ENCODE data around the gene CCDC188.

The CCDC188 gene

DNA sequence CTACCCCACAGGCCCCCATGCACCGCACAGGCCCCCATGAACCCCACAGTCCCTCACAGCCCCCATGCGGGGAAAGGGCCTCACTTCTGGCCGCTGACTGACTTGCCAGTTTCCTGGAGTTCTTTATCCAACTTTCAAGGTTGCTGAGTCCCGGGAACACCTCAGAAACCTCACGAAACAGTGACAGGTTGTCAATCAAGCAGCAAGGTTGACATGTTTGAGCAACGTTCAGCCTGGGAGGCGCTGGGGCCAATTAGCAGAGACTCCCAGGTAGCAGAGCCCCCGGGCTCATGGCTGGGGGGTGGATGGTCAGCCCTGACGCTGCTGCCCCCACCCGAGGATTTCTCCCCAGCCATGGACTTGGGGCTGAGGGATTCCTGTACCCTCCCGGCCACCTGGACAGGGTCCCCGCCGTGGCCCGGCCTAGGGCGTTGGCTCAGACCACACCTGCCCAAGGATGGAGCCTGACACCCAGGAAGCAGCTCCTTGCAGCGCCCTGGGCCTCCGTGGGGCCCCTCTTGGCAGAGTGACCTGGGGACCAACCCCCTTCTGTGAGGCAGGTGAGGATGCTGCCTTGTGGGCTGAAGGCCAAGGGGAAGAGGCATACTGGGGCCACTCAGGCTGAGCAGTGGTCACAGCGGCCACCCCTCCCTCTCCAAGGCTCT lies 33.8 kb upstream of the CCDC188 start:
- DNase-seq = no peak

DNA sequence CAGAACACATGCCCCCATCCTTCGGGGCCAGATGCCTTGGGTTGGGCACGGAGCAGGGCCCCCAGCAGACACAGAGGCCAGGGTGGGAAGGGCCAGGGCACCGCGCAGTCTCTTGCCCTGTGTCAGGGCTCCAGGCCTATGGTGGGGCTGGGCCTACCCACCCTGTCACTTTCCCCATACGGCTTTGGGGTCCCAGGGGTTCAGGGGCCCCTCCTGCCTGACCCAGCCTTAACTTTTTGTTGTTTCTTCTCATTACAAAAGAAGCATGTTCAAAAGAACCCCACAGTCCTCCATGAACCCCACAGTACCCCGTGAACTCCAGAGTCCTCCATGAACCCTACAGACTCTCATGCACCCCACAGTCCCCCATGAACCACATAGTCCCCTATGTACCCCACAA lies 33.0 kb upstream of the CCDC188 start:
- DNase-seq = no peak

DNA sequence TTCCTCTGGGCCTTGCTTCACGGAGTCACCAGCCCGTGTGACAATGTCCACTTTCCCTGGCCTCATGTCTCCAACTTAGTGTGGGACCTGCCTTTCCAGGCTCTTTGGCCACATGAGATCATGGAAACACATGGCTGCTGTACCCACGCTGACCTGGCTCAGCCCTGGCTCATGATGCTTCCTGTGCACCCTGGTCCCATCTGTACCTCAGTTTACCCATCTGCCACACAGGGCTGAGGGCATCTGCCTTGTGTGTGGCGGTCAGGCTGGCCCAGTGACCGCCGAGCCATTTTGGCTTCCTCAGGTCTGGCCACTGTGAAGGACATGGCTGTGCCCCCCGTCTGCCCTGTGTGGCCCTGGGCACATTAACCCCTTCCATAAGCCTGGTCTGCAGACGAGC lies 32.2 kb upstream of the CCDC188 start:
- DNase-seq = no peak

DNA sequence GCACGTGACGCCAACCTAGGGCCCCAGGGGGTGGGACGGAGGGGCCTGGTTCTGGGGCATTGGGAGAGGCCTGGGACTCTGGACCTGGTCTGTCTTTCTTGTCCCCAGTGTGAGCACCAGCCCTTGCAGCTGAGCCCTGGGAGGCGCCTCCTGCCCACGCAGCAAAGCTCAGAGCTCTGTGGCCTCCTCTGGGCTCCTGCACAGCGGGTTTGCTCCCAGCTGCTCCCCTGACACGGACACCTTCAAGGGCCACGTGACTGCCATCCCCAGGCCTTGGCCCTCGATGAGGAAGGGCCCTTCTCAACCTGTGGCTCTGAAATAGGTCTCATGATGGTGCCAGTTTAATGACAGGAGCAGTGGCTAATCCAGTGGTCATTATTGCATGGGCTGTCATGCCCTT lies 31.5 kb upstream of the CCDC188 start:
- DNase-seq = no peak

DNA sequence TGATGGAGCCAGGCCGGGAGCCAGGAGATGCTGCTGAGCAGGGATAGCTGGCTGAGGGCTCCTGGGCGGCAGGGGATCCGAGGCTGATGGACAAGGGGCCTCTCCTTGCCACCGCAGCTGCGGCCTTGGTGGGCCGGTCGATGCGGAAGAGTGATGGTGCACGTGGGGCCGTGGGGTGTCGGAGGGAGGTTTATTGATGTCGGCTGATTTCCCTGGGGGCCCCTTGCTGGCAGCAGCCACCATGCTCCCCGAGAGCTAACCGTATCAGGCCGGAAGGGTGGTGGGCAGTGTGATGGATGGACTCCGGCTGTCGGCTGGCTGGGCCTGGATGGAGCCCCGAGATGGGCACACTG lies 31.0 kb upstream of the CCDC188 start:
- DNase-seq = no peak

DNA sequence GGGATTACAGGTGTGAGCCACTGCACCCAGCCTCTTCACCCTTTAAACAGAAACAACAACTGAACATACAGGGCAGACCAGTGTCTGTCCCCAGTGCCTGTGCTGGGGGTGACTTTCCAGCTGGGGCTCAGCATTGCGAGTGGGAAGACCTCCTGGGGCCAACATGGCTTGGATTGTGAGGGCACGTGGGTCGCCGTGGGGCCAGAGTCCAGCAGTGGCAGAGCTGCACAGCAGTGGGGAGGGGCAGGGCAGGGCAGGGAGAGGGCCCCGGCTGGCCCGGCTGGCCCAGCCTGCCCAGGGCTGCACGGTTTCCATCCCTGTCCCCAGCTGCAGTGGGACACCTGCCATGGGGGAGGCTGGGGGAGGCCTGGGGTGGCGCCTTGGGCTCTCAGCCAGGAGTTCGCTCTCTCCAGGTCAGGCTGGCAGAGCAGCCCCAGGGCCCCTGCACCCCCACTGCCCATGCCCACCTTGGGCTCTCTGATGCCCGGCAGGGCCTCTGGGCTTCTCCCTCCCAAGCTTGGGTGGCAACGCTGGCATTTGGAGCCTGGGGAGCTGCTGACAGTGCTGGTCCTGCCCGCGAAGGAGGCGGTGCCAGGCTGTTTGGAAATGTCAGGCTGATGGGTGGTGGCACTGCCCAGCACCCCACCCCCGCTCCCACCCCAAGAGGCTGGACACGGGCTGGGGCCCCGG lies 30.5 kb upstream of the CCDC188 start:
- no peak for DNase-seq

DNA sequence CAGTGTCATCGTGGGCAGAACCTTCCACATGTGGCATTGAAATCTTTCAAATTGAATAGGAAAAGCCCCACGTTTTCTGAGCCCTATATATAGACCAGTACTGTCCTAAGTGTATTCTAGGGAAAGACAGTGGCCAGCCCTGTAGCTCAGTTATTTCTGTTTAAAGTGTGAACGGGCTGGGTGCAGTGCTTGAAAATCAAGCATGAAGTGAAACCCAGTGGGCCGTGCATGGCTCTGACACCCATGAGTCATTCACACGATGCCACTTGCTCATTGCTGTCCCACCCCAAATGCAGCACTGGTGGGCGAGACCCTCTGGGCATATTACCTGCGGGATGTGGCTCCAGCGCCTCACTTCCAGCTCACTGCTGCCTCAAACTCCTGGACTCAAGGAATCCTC lies 29.8 kb upstream of the CCDC188 start:
- DNase-seq = no peak

DNA sequence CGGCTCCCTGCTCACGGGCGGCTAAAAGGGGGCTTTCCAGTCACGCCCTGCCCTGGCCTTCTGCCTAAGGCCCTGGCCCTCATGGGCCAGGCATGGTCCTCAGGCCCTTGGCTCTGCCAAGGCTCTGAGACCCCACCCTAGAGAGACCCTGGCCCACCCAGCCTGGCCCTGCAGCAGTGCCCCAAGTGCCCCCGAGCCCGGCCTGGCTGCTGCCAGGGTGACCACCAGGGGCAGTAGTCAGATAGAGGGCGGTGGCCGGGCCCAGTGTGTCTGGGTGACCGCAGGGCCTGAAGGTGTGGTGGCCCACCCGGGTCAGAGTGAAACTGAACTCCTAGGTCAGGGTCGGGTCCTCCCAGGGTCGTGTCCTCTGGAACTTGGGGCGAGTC lies 29.4 kb upstream of the CCDC188 start:
- no peak for DNase-seq

DNA sequence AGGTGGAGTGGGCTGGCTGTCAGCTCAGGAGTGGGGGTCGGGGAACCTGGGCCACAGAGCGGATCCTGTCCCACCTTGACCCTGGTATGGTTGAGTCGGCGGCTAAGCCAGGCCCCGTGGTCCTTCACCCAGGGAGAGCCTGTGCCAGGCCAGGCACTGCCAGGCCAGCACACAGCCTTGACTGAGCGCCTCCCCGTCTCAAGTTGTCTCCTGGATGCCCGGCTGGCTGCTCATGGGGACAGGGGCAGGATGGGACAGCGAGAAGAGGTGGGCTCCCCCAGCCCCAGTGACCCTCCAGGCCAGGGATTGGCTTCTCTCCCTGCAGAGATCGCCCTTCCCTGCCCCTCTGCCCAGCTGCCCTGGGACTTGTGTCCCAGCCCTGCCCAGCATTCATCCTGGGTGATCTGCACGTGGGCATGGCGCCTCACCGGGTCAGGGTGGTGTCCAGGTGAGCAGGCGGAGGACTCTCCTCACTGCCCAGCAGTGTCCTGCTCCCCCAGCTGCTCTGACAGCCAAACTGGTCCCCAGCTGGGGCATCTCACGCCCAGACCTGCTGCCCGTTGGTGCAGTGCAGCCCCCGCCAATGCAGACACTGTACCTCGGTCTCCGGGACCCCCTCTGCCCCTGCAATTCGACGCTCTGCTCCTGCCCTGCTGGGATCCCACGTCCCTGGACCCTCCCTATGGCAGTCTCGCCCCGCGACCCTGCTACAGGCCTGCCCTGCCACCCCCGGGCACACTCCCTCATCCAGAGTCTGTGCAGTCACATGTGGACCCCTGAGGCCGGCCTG lies 28.8 kb upstream of the CCDC188 start:
- DNase-seq = no peak

DNA sequence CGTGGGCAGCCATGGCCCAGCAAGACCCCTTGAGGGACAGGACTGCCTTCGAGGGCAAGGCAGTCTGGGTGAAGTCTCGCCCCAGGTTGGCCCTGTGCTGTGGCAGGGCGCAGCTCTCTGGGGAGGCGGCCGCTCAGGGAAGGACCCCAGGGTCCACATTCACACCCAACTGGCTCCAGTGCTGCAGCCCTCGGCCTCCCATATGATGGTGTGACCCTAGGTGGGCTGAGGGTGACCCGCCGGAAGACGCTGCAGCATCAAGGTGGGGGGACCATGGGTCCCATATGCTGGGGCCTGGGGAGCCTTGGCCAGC lies 28.0 kb upstream of the CCDC188 start:
- no peak for DNase-seq

DNA sequence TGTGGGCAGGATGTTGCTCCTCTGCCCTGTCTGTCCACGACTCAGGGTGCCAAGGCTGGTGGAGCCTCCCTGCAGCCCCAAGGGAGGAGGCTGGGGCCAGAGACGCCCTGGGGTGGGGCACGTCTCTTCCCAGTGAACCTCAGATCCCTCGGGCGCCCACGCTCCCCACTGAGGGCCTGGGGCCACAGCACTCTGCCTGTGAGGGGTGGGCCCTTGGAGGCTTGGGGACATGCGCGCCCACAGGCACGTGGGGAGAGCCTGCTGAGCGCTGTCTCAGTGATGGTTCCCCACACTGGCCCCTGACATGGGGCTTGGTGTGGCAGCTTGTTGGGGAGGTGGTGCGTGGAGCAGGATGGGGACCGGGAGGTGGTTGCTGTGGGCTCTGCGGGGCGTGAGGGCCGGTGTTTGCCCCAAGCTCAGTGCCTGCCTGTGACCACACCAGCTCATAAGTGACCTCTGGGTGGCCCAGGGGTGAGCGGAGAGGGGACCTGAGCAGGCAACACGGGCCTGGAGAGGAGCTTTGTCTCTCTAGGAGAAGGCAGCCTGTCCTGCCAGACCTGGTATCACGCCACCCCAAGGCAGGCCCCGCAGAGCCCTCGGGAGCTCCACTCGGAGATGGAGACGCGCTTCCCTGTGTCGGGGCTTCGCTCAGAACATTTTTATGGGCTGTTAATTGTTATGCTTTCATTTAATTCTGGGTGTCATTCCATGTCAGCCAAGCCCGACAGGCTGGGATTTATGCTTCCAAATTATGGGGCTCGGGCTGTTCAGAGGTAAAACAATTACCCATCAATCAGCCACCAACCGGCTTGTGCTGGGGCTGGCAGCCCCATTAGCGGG lies 27.4 kb upstream of the CCDC188 start:
- DNase-seq = no peak

DNA sequence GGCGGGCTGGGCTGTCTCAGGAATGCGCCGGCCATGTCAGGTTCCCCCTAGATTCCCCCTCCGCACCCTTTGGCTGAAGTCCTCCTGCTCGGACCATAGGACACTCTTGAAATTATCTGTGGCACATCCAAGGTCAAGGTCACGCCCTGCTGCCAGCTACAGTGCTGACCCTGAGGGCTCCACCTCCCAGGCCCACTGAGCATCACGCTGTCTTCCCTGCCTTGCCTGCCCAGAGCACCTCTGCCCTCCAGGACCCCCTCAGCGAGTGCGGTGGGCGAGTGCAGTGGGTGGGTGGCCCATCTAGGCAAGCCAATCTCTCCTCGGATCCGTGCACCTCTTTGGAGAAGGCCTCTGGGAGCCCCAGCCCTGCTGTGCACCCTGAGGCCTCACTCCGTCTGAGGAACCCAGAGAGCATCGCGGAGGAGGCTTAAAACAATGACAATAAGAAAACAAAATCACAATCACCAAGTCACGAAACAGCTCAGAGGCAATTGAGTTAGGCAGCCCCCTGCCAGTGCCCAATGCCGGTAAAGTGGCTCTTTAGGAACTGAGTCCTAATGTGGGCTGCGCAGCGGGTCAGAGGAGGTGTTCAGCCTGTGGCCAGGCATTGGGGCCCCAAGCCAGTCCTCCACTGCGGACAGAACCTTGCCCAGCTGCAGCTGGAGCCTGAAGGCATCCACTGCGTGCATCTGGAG lies 26.5 kb upstream of the CCDC188 start:
- no peak for DNase-seq

DNA sequence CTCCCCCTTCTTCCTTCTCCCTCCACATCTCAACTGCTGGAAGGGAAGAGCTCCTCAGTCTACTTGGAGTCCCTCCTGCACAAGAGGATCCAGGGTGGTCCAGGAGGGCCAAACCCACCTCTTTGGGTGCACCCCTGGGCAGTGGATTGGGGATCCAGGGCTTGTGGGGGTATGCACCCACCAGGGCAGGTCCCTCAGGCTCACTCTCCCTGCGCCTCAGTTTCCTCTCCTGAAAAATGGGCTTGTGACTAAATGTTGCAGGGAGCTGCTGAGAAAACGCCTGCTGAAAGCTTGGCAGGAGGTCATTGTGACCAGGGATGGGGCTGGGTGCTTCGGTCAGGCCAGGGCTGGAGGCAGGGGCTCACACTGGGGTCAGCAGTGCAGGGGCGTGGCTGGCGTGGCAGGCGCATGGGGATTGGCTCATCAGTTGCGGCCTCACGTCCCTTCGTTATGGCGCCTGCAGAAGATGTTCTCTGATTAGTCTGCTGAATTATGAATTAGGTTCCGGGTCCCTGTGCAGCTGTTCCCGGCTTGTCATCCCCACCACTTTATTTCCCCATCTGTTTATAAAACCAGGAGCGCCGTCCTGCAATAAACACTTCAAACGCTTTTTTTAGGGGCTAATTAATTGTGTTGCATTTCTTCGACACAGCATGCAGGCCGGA lies 25.7 kb upstream of the CCDC188 start:
- peak; percentile 23 to 71 for DNase-seq

DNA sequence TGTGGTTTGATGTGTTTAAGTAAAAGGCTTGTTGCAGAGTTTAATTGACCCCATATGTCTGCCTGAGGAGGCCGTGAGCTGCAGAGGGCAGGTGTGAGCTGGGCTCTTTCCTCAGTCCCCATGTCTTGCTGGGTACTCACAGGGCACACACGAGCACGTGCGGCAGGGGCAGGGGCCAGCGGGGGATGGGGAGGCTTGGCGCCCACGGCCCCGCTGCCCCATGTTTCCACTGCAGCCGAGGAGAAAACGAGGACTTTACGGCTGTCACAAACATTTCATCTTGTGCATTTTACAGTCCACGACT lies 24.7 kb upstream of the CCDC188 start:
- DNase-seq = peak in 1 of 2 experiments; percentile 57

DNA sequence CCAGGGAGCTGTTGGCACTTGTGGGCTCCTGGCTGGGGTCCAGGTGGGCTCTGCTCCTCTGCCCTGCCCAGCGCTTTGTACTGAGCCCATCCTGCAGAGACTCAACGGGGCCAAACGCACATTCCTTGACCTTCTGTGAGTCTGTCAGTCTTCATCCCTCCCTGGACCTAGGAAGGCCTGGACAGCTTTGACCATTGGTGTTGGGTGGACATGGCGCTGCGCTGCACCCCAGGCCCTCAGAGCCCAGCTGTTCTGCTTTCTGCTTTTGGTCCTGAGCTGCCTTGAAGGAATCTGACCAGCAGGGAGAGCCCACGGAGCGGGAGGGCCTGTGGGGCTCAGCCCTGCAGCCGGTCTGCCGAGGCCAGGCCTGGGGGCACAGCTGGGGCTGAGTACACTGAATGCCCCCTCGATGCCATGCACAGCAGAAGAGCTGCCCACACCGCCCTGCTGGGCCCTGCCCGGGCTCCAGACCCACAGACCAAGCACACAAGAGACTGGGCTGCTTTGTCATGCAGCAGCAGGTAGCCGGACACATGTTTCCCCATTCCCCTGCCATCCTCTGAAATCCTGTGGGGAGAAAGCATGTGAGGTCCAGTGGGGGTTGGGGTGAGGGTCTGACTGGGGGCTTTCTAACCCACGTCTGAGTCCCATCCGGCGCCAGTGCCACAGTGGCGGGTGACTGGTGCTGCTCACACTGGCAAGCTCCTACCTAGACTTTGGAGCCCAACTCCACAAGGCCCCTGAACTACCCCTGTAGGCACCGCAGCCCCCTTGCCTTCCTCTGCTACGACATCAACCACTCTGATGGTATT lies 24.1 kb upstream of the CCDC188 start:
- DNase-seq = peak in 1 of 2 experiments; percentile 61

DNA sequence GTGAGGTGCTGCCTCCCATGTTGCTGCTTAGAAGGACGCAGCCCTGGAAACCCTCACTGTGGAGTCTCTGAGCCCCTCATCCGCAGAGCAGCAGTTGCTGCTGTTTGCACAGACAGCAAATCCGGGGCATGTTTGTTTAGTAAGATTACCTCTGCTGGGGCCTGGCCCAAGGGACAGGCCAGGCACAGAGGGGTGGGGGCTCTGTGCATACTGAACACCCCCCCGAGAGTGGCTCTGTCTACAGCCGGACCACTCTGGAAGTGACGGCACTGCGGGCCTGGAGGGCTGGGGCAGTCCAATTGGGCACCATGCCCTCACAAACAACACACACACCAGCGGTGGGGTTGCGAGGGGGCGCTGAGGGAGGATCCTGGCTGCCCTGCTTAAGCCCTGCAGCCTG lies 22.9 kb upstream of the CCDC188 start:
- DNase-seq = peak in 1 of 2 experiments; percentile 48

DNA sequence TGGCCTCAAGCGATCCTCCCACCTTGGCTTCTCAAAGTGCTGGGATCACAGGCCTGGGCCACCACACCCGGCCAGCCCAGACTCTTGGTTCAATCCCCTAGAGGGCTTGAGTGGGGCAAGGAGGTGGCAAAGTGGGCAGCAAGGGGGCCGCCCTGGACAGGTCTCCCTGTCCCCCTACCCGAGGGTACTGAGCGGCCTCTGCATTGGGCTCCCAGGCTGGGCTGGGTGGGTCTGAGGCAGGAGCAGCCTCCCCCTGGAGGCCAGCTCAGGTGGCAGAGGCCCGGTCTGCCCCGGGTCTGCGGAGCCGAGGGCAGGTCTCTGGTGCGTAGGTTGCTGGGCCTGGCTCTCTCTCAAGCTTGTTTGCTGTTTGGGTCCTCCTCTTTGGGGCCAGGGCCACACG lies 22.4 kb upstream of the CCDC188 start:
- DNase-seq = no peak

DNA sequence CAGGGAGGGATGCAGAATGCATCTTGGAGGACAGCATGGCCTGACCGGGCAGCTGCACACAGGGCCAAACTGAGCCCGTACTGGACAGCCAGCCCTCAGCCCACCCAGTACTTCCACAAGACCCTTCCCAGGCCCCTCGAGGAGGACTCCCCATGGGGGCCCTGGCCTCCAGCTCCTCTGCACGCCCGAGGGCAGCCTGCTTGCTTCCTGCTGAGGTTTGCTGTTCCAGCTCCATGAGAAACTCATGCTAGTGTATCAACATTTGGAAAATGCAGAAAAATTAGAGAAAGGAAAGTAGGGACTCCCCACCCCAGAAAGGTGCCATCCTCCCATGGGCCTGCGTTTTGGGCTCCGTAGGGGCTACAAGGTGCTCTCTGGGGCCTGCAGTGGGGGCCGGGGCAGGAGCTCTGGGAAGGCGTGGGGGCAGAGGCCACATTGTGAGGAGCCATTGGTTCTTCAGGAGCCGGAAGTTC lies 21.3 kb upstream of the CCDC188 start:
- DNase-seq = no peak

DNA sequence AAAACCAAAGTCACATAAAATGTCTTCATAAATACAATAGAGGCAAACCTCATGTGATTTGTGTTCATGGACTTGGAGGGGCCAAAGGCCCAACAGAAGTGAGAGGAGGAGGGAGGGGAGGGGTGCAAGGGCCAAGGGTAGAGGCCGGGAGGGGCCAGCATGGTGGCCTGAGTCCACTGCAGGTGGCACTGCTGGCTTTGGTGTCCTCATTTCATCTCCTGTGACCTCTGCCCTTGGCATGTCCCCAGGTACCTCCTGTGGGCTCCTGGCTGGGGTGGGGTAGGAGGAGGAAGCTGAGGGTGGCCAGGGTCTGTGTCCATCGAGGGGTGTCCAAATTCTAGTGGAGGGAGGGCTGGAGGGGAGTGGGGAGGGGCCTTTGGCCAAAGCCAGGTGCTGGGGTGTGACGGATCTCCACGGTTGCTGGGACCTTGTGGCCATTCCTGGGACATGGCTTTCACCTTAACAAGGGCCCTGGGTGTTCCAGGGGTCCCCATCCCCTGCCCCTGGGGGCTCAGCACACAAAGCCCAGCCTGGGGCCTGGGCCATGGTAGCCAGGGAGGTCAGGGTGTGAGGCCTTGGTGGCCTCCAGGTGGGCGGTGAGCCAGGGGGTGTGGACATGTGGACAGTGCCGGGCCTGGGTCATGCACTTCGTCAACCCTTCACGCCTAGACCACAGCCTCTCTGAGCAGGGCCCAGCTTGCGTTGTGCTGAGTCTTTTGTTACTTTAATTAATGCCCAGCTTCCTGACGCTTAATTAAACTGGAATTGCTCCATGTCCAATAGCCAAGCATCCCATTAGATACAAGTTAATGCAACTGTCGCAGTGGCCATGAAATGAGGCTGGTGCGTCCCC lies 20.7 kb upstream of the CCDC188 start:
- no peak for DNase-seq

DNA sequence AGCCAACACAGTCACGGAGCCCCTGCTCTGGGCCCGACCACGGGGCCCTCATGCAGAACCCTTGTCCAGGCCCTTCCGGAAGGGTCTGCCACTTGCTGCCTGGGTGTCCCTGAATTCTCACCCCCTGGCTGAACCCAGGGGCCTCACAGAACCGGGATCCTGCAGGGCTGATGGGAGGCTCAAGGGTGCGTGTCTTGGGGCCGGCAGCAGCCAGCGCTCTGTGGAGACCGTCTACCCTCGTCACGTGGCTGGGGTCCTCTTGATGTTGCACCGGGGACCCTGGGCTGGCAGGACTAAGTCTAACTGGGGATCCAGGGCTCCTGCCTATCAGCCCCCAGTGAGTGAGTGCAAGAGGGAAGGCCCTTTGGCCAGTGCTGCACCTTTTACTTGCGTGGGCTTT lies 19.3 kb upstream of the CCDC188 start:
- DNase-seq = no peak
